HEK293 (cell line): ENCODE measurements around the gene YAF2.

Experiments used
- KLF8 ChIP-seq: fragments of 450-650 bp; formaldehyde crosslinking; IDR thresholded peaks from 2 replicates; pipeline ENCODE4 v1.5.1; 2016; ENCODE audit warnings: missing biosample characterization, missing genetic modification characterization
- MEIS1 ChIP-seq: sonication (generic); formaldehyde crosslinking; IDR thresholded peaks from 2 replicates; pipeline ENCODE4 v1.8.1; 2022; ENCODE audit warnings: missing genetic modification reagents, mild to moderate bottlenecking, borderline replicate concordance
- SCRT1 ChIP-seq: fragments of 450-650 bp; formaldehyde crosslinking; IDR thresholded peaks from 2 replicates; pipeline ENCODE4 v1.5.1; 2016; ENCODE audit warnings: missing biosample characterization, missing genetic modification characterization, borderline replicate concordance
- YY1 ChIP-seq: fragments of 450-650 bp; formaldehyde crosslinking; IDR thresholded peaks from 2 replicates; pipeline ENCODE4 v1.5.1; 2018; ENCODE audit warnings: missing biosample characterization, missing genetic modification characterization
- ZFP69B ChIP-seq: fragments of 450-650 bp; formaldehyde crosslinking; IDR thresholded peaks from 2 replicates; pipeline ENCODE4 v1.5.1; 2016; ENCODE audit warnings: missing biosample characterization, missing genetic modification characterization
- ZNF133 ChIP-seq: fragments of 450-650 bp; formaldehyde crosslinking; IDR thresholded peaks from 2 replicates; pipeline ENCODE4 v1.5.1; 2016; ENCODE audit warnings: missing biosample characterization, missing genetic modification characterization
- ZNF140 ChIP-seq: fragments of 450-650 bp; formaldehyde crosslinking; IDR thresholded peaks from 2 replicates; pipeline ENCODE4 v1.5.1; 2016; ENCODE audit warnings: missing biosample characterization, missing genetic modification characterization
- ZNF169 ChIP-seq: fragments of 450-650 bp; formaldehyde crosslinking; IDR thresholded peaks from 2 replicates; pipeline ENCODE4 v1.5.1; 2016; ENCODE audit warnings: missing biosample characterization, missing genetic modification characterization
- ZNF174 ChIP-seq: fragments of 450-650 bp; formaldehyde crosslinking; IDR thresholded peaks from 2 replicates; pipeline ENCODE4 v1.5.0; 2017; ENCODE audit warnings: missing biosample characterization, mild to moderate bottlenecking, missing genetic modification characterization
- ZNF24 ChIP-seq: fragments of 450-650 bp; formaldehyde crosslinking; IDR thresholded peaks from 2 replicates; pipeline ENCODE4 v1.5.1; 2016; ENCODE audit warnings: missing biosample characterization, missing genetic modification characterization
- ZNF274 ChIP-seq, 2 experiments: fragments of 200-500 bp in 1 of 2; fragments of 450-650 bp in 1 of 2; sonication (Bioruptor generic) in 1 of 2; formaldehyde crosslinking in 1 of 2; IDR thresholded peaks; 2 replicates each; pipeline versions ENCODE4 v1.5.1 to v1.6.1; 2014 to 2016; ENCODE audit warnings: borderline replicate concordance in 1 of 2, inconsistent platforms in 1 of 2, low read length in 1 of 2, missing biosample characterization in 1 of 2, missing genetic modification characterization in 1 of 2
- ZNF311 ChIP-seq: fragments of 450-650 bp; formaldehyde crosslinking; IDR thresholded peaks from 2 replicates; pipeline ENCODE4 v1.5.1; 2017; ENCODE audit warnings: missing biosample characterization, missing genetic modification characterization, borderline replicate concordance
- ZNF416 ChIP-seq: fragments of 450-650 bp; formaldehyde crosslinking; IDR thresholded peaks from 2 replicates; pipeline ENCODE4 v1.5.1; 2016; ENCODE audit warnings: missing biosample characterization, missing genetic modification characterization
- ZNF426 ChIP-seq: fragments of 450-650 bp; formaldehyde crosslinking; IDR thresholded peaks from 2 replicates; pipeline ENCODE4 v1.5.1; 2017; ENCODE audit warnings: missing biosample characterization, missing genetic modification characterization, mild to moderate bottlenecking, inconsistent platforms, moderate library complexity
- ZNF571 ChIP-seq: fragments of 450-650 bp; formaldehyde crosslinking; IDR thresholded peaks from 2 replicates; pipeline ENCODE4 v1.5.0; 2017; ENCODE audit warnings: missing biosample characterization, missing genetic modification characterization
- ZNF624 ChIP-seq: fragments of 450-650 bp; formaldehyde crosslinking; IDR thresholded peaks from 2 replicates; pipeline ENCODE4 v1.5.1; 2017; ENCODE audit warnings: missing biosample characterization, missing genetic modification characterization
- ZNF664 ChIP-seq: fragments of 450-650 bp; formaldehyde crosslinking; IDR thresholded peaks from 2 replicates; pipeline ENCODE4 v1.5.1; 2016; ENCODE audit warnings: missing biosample characterization, missing genetic modification characterization
- TF ChIP-seq, protein P1 (sequence below): fragments of 450-650 bp; formaldehyde crosslinking; conservative IDR thresholded peaks from 2 replicates; pipeline ENCODE4 v1.5.1; 2016; ENCODE audit warnings: low read depth, missing biosample characterization, missing genetic modification characterization
- TF ChIP-seq, protein P2 (sequence below): fragments of 450-650 bp; formaldehyde crosslinking; IDR thresholded peaks from 2 replicates; pipeline ENCODE4 v1.5.1; 2016; ENCODE audit warnings: missing biosample characterization, missing genetic modification characterization
- TF ChIP-seq, protein P3 (sequence below): fragments of 450-650 bp; formaldehyde crosslinking; IDR thresholded peaks from 2 replicates; pipeline ENCODE4 v1.5.1; 2016; ENCODE audit warnings: missing biosample characterization, missing genetic modification characterization, low read depth
- TF ChIP-seq, protein P4 (sequence below): fragments of 450-650 bp; formaldehyde crosslinking; IDR thresholded peaks from 2 replicates; pipeline ENCODE4 v1.5.1; 2016; ENCODE audit warnings: missing biosample characterization, missing genetic modification characterization
- TF ChIP-seq, protein P5 (sequence below): fragments of 450-650 bp; formaldehyde crosslinking; IDR thresholded peaks from 2 replicates; pipeline ENCODE4 v1.5.1; 2016; ENCODE audit warnings: missing biosample characterization, missing genetic modification characterization, borderline replicate concordance
- TF ChIP-seq, protein P6 (sequence below): fragments of 450-650 bp; formaldehyde crosslinking; IDR thresholded peaks from 2 replicates; pipeline ENCODE4 v1.5.1; 2016; ENCODE audit warnings: missing biosample characterization, missing genetic modification characterization
- TF ChIP-seq, protein P7 (sequence below): fragments of 450-650 bp; formaldehyde crosslinking; IDR thresholded peaks from 2 replicates; pipeline ENCODE4; 2016; ENCODE audit warnings: missing biosample characterization, missing genetic modification characterization

The YAF2 gene

DNA sequence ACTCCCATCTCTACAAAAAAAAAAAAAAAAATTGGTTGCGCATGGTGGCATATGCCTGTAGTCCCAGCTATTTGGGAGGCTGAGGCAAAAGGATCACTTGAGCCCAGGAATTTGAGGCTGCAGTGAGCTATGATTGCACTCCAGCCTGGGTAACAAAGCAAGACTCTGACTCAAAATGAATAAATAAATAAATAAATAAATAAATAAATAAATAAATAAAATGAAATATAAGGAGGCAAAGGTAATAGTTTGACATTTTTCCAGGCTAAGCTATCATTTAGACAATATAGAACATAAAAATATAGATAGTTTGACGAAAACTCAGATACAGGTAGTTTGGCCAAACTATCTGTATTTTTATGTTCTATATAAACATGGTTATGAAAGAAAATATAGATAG lies 47.4 kb upstream of the YAF2 start (continued):
- TF ChIP-seq ZNF274 (IDR thresholded peaks at IDR 0.05; ENCODE audit: low read length) = no peak
- TF ChIP-seq ZNF274 (tag by site-specific recombination; IDR thresholded peaks at IDR 0.05; ENCODE audit: borderline replicate concordance) = no peak
- no peak for TF ChIP-seq YY1
- TF ChIP-seq ZNF174 (tag by site-specific recombination) = no peak
- TF ChIP-seq ZNF664 (tag by site-specific recombination) = peak; percentile 52; the same call in 1 of the 2 replicates
- TF ChIP-seq ZNF24 = no peak
- no peak for TF ChIP-seq MEIS1 (CRISPR knock-in tag)
- TF ChIP-seq ZNF426 = peak; percentile 85
- TF ChIP-seq, protein P1, sequence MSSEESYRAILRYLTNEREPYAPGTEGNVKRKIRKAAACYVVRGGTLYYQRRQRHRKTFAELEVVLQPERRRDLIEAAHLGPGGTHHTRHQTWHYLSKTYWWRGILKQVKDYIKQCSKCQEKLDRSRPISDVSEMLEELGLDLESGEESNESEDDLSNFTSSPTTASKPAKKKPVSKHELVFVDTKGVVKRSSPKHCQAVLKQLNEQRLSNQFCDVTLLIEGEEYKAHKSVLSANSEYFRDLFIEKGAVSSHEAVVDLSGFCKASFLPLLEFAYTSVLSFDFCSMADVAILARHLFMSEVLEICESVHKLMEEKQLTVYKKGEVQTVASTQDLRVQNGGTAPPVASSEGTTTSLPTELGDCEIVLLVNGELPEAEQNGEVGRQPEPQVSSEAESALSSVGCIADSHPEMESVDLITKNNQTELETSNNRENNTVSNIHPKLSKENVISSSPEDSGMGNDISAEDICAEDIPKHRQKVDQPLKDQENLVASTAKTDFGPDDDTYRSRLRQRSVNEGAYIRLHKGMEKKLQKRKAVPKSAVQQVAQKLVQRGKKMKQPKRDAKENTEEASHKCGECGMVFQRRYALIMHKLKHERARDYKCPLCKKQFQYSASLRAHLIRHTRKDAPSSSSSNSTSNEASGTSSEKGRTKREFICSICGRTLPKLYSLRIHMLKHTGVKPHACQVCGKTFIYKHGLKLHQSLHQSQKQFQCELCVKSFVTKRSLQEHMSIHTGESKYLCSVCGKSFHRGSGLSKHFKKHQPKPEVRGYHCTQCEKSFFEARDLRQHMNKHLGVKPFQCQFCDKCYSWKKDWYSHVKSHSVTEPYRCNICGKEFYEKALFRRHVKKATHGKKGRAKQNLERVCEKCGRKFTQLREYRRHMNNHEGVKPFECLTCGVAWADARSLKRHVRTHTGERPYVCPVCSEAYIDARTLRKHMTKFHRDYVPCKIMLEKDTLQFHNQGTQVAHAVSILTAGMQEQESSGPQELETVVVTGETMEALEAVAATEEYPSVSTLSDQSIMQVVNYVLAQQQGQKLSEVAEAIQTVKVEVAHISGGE = peak; percentile 79
- TF ChIP-seq ZNF133 (tag by site-specific recombination) = no peak
- TF ChIP-seq KLF8 (tag by site-specific recombination) = no peak
- TF ChIP-seq ZNF416 = no peak
- TF ChIP-seq ZNF311 = no peak
- TF ChIP-seq, protein P2, sequence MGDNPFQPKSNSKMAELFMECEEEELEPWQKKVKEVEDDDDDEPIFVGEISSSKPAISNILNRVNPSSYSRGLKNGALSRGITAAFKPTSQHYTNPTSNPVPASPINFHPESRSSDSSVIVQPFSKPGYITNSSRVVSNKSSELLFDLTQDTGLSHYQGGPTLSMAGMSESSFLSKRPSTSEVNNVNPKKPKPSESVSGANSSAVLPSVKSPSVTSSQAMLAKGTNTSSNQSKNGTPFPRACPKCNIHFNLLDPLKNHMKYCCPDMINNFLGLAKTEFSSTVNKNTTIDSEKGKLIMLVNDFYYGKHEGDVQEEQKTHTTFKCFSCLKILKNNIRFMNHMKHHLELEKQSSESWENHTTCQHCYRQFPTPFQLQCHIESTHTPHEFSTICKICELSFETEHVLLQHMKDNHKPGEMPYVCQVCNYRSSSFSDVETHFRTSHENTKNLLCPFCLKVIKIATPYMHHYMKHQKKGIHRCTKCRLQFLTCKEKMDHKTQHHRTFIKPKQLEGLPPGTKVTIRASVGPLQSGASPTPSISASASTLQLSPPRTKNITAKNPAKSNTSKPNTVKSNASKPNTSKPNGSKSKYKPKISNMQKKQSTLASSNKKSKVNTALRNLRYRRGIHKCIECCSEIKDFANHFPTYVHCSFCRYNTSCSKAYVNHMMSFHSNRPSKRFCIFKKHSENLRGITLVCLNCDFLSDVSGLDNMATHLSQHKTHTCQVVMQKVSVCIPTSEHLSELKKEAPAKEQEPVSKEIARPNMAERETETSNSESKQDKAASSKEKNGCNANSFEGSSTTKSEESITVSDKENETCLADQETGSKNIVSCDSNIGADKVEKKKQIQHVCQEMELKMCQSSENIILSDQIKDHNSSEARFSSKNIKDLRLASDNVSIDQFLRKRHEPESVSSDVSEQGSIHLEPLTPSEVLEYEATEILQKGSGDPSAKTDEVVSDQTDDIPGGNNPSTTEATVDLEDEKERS (tag by site-specific recombination) = no peak
- TF ChIP-seq, protein P3, sequence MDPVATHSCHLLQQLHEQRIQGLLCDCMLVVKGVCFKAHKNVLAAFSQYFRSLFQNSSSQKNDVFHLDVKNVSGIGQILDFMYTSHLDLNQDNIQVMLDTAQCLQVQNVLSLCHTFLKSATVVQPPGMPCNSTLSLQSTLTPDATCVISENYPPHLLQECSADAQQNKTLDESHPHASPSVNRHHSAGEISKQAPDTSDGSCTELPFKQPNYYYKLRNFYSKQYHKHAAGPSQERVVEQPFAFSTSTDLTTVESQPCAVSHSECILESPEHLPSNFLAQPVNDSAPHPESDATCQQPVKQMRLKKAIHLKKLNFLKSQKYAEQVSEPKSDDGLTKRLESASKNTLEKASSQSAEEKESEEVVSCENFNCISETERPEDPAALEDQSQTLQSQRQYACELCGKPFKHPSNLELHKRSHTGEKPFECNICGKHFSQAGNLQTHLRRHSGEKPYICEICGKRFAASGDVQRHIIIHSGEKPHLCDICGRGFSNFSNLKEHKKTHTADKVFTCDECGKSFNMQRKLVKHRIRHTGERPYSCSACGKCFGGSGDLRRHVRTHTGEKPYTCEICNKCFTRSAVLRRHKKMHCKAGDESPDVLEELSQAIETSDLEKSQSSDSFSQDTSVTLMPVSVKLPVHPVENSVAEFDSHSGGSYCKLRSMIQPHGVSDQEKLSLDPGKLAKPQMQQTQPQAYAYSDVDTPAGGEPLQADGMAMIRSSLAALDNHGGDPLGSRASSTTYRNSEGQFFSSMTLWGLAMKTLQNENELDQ (tag by site-specific recombination) = no peak
- TF ChIP-seq ZNF571 = no peak
- TF ChIP-seq ZNF624 (tag by site-specific recombination) = no peak
- no peak for TF ChIP-seq ZFP69B (tag by site-specific recombination)
- TF ChIP-seq, protein P4, sequence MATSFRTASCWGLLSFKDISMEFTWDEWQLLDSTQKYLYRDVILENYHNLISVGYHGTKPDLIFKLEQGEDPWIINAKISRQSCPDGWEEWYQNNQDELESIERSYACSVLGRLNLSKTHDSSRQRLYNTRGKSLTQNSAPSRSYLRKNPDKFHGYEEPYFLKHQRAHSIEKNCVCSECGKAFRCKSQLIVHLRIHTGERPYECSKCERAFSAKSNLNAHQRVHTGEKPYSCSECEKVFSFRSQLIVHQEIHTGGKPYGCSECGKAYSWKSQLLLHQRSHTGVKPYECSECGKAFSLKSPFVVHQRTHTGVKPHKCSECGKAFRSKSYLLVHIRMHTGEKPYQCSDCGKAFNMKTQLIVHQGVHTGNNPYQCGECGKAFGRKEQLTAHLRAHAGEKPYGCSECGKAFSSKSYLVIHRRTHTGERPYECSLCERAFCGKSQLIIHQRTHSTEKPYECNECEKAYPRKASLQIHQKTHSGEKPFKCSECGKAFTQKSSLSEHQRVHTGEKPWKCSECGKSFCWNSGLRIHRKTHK (tag by site-specific recombination) = no peak
- TF ChIP-seq ZNF140 (tag by site-specific recombination) = peak; percentile 91
- TF ChIP-seq, protein P5, sequence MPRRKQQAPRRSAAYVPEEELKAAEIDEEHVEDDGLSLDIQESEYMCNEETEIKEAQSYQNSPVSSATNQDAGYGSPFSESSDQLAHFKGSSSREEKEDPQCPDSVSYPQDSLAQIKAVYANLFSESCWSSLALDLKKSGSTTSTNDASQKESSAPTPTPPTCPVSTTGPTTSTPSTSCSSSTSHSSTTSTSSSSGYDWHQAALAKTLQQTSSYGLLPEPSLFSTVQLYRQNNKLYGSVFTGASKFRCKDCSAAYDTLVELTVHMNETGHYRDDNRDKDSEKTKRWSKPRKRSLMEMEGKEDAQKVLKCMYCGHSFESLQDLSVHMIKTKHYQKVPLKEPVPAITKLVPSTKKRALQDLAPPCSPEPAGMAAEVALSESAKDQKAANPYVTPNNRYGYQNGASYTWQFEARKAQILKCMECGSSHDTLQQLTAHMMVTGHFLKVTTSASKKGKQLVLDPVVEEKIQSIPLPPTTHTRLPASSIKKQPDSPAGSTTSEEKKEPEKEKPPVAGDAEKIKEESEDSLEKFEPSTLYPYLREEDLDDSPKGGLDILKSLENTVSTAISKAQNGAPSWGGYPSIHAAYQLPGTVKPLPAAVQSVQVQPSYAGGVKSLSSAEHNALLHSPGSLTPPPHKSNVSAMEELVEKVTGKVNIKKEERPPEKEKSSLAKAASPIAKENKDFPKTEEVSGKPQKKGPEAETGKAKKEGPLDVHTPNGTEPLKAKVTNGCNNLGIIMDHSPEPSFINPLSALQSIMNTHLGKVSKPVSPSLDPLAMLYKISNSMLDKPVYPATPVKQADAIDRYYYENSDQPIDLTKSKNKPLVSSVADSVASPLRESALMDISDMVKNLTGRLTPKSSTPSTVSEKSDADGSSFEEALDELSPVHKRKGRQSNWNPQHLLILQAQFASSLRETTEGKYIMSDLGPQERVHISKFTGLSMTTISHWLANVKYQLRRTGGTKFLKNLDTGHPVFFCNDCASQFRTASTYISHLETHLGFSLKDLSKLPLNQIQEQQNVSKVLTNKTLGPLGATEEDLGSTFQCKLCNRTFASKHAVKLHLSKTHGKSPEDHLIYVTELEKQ = no peak
- TF ChIP-seq SCRT1 (tag by site-specific recombination) = no peak
- TF ChIP-seq, protein P6, sequence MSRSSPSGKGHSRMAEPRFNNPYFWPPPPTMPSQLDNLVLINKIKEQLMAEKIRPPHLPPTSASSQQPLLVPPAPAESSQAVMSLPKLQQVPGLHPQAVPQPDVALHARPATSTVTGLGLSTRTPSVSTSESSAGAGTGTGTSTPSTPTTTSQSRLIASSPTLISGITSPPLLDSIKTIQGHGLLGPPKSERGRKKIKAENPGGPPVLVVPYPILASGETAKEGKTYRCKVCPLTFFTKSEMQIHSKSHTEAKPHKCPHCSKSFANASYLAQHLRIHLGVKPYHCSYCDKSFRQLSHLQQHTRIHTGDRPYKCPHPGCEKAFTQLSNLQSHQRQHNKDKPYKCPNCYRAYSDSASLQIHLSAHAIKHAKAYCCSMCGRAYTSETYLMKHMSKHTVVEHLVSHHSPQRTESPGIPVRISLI (tag by site-specific recombination) = no peak
- TF ChIP-seq ZNF169 (tag by site-specific recombination) = no peak
- TF ChIP-seq, protein P7, sequence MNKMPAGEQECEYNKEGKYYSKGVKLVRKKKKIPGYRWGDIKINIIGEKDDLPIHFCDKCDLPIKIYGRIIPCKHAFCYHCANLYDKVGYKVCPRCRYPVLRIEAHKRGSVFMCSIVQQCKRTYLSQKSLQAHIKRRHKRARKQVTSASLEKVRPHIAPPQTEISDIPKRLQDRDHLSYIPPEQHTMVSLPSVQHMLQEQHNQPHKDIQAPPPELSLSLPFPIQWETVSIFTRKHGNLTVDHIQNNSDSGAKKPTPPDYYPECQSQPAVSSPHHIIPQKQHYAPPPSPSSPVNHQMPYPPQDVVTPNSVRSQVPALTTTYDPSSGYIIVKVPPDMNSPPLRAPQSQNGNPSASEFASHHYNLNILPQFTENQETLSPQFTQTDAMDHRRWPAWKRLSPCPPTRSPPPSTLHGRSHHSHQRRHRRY (tag by site-specific recombination) = no peak
